K562 (cell line): Measurements from ENCODE around the gene JMJD1C. TPM values are rescaled to one million over a fixed set of nuclear protein-coding genes. Genes with fewer than 3 reads are reported as not detected.

Source experiments
- ATAC-seq: fragments of 200-7000 bp; cut with Tn5 transposase; 3 replicates; pipeline ENCODE4 v1.9.1; 2020; ENCODE audit warnings: moderate library complexity
- BruUV-seq: library from RNA; stranded (reverse); fragments of 400-500 nt; replicated peaks from 2 replicates; lab custom pipeline; 2021; lab: Mats Ljungman, UMichigan
- CTCF ChIA-PET: fragments of 300-600 bp; formaldehyde crosslinking; extraction: SDS; loops from one replicate; lab custom pipeline; 2021; ENCODE audit warnings: low intra/inter-chr PET ratio; lab: Yijun Ruan, JAX
- POLR2A ChIA-PET: fragments of 300-600, 350-650 bp; sonication (Branson Sonifier 250); formaldehyde crosslinking; extraction: SDS; loops from one replicate; lab custom pipeline; 2021; ENCODE audit warnings: antibody characterized with exemption, inconsistent platforms; lab: Yijun Ruan, JAX
- DNase-seq, 4 experiments: peaks; one replicate each; pipeline versions ENCODE4 v3.0.0 to v3.0.0-alpha.2; 2011 to 2018; ENCODE audit warnings: low spot score in 3 of 4, mixed read lengths in 3 of 4; ENCODE audit errors: extremely low read depth in 1 of 4
- FAIRE-seq: peaks from 2 replicates; lab custom pipeline; 2011; peaks lifted over from hg19 to GRCh38; lab: Jason Lieb, UNC
- H2AFZ ChIP-seq: 2 replicates; pipeline ENCODE4 v1.6.0; 2011; ENCODE audit warnings: low read depth, low read length, control low read depth, inconsistent platforms
- H3K27ac ChIP-seq: fragments of 200-600 bp; 3 replicates; pipeline ENCODE4 v1.8.0; 2011; ENCODE audit warnings: low read depth, mild to moderate bottlenecking, control low read depth, inconsistent platforms, low read length, moderate library complexity, mixed read lengths; ENCODE audit errors: extremely low read depth
- H3K27me3 ChIP-seq, 2 experiments: fragments of 300-600 bp in 1 of 2; 2 replicates in 1 of 2; 3 replicates in 1 of 2; pipeline versions ENCODE4 v1.6.0 to v1.8.0; 2011; ENCODE audit warnings: inconsistent platforms in 2 of 2, low read length in 2 of 2, mild to moderate bottlenecking in 1 of 2, mixed read lengths in 1 of 2, moderate library complexity in 1 of 2; ENCODE audit not compliant: control insufficient read depth in 2 of 2, insufficient read depth in 2 of 2
- H3K36me3 ChIP-seq: fragments of 300-600 bp; 3 replicates; pipeline ENCODE4 v1.8.0; 2011; ENCODE audit warnings: mild to moderate bottlenecking, low read length, inconsistent platforms; ENCODE audit not compliant: control insufficient read depth, insufficient read depth
- H3K4me1 ChIP-seq, 2 experiments: fragments of 200-600 bp in 1 of 2; replicated peaks in 1 of 2; 2 replicates in 1 of 2; 3 replicates in 1 of 2; pipeline versions ENCODE4 v1.5.1 to v1.8.0; 2011; ENCODE audit warnings: inconsistent platforms in 2 of 2, low read length in 2 of 2, mild to moderate bottlenecking in 1 of 2, mixed read lengths in 1 of 2, moderate library complexity in 1 of 2; ENCODE audit not compliant: control insufficient read depth in 2 of 2, insufficient read depth in 2 of 2
- H3K4me2 ChIP-seq: 2 replicates; pipeline ENCODE4 v1.6.1; 2011; ENCODE audit warnings: low read length, control low read depth, inconsistent platforms, mixed read lengths; ENCODE audit not compliant: insufficient read depth
- H3K4me3 ChIP-seq: fragments of 200-600 bp; sonication (generic), shearing (Covaris generic); 2 replicates; pipeline ENCODE4 v1.5.1; 2016; ENCODE audit warnings: control low read depth, inconsistent platforms
- H3K79me2 ChIP-seq: fragments of 200-600 bp; 3 replicates; pipeline ENCODE4 v1.8.0; 2011; ENCODE audit warnings: low read length, inconsistent platforms; ENCODE audit not compliant: control insufficient read depth, insufficient read depth
- H3K9ac ChIP-seq, 2 experiments: 2 replicates each; pipeline versions ENCODE4 v1.6.0 to v1.6.1; 2011; ENCODE audit warnings: low read depth in 2 of 2, low read length in 2 of 2, control low read depth in 1 of 2, inconsistent platforms in 1 of 2, mild to moderate bottlenecking in 1 of 2, mixed read lengths in 1 of 2; ENCODE audit not compliant: insufficient read depth in 1 of 2
- H3K9me1 ChIP-seq: one replicate; pipeline ENCODE4 v1.6.0; 2011; ENCODE audit warnings: inconsistent platforms, mild to moderate bottlenecking, low read length, moderate library complexity; ENCODE audit not compliant: control insufficient read depth, insufficient read depth
- H3K9me3 ChIP-seq: replicated peaks from 2 replicates; pipeline ENCODE4 v1.5.1; 2011; ENCODE audit warnings: low read depth, low read length, inconsistent platforms; ENCODE audit not compliant: control insufficient read depth, insufficient read depth
- H4K20me1 ChIP-seq: replicated peaks from 2 replicates; pipeline ENCODE4 v1.6.1; 2011; ENCODE audit warnings: low read length, inconsistent platforms, mixed read lengths; ENCODE audit not compliant: control insufficient read depth, insufficient read depth
- BRD4 ChIP-seq: fragments of 200-600 bp; sonication (generic); IDR thresholded peaks from 2 replicates; pipeline ENCODE4 v1.6.1; 2017; ENCODE audit warnings: inconsistent platforms
- C11orf30 ChIP-seq: fragments of 450-650 bp; IDR thresholded peaks from 2 replicates; pipeline ENCODE4 v1.6.1; 2016; ENCODE audit warnings: low read depth, mild to moderate bottlenecking
- CC2D1A ChIP-seq: fragments of 450-650 bp; IDR thresholded peaks from 2 replicates; pipeline ENCODE4 v1.6.1; 2017; ENCODE audit warnings: mild to moderate bottlenecking
- CREBBP ChIP-seq: IDR thresholded peaks from one replicate; pipeline ENCODE4 v1.6.1; 2012; ENCODE audit warnings: low read depth, mild to moderate bottlenecking, control low read depth, inconsistent platforms, low read length
- FIP1L1 ChIP-seq: fragments of 200-400 bp; formaldehyde crosslinking; IDR thresholded peaks from 2 replicates; pipeline ENCODE4 v1.6.1; 2018; ENCODE audit warnings: mild to moderate bottlenecking, low read depth, low read length; ENCODE audit not compliant: poor library complexity, severe bottlenecking
- MAFF ChIP-seq: IDR thresholded peaks from 2 replicates; pipeline ENCODE4 v1.6.1; 2012; ENCODE audit warnings: low read length, improper control_type of control experiment
- MAFG ChIP-seq: fragments of 450-650 bp; conservative IDR thresholded peaks from 2 replicates; pipeline ENCODE4 v1.6.1; 2016; ENCODE audit warnings: missing genetic modification characterization, missing compliant biosample characterization
- RBBP5 ChIP-seq: fragments of 200-600 bp; sonication (generic); IDR thresholded peaks from 2 replicates; pipeline ENCODE4 v1.6.1; 2012; ENCODE audit warnings: borderline replicate concordance, mild to moderate bottlenecking, low read length, control low read depth, inconsistent platforms; ENCODE audit not compliant: insufficient read depth, poor library complexity, severe bottlenecking
- ZFP36 ChIP-seq: fragments of 150-350 bp; IDR thresholded peaks from 2 replicates; pipeline ENCODE4 v1.6.1; 2018; ENCODE audit warnings: low read length, low read depth; ENCODE audit not compliant: partially characterized antibody
- ZNF311 ChIP-seq: fragments of 250-450 bp; sonication (Bioruptor Pico); IDR thresholded peaks from 2 replicates; pipeline ENCODE4 v1.4.0; 2020; ENCODE audit warnings: mild to moderate bottlenecking, moderate library complexity
- ZNF316 ChIP-seq: fragments of 450-650 bp; IDR thresholded peaks from 2 replicates; pipeline ENCODE4 v1.6.1; 2016
- in situ Hi-C: fragments of 300-500 bp; cut with MboI; formaldehyde crosslinking; loops from 4 replicates; pipeline ENCODE4 v1.15.0; 2018; ENCODE audit warnings: inconsistent platforms, mixed read lengths
- intact Hi-C: fragments of 100-400 bp; cut with micrococcal nuclease; formaldehyde crosslinking; loops from 2 replicates; pipeline ENCODE4 v1.14.2; 2022
- polyA plus RNA-seq, 8 experiments: library from polyadenylated mRNA; depleted of rRNA in 4 of 8; stranded (reverse) in 5 of 8; unstranded in 3 of 8; fragments of >200 nt; fragmentation: Nextera tagmentation in 2 of 8; fragmentation: Illumina TruSeq in 1 of 8; extraction: Ambion mirVana in 2 of 8; extraction: Trizol in 1 of 8; gene quantifications; 2 replicates each; pipeline versions ENCODE4 v1.2.1 to v1.2.3, GENCODE V29; 2011 to 2014; ENCODE audit warnings: inconsistent platforms in 1 of 8, missing spikeins in 1 of 8
- total RNA-seq, 7 experiments: library from RNA; depleted of rRNA in 6 of 7; stranded (reverse); fragments of >200 nt in 6 of 7; fragmentation: Illumina TruSeq in 2 of 7; extraction: Trizol in 2 of 7; gene quantifications; 2 replicates each; pipeline versions ENCODE4 v1.2.1 to v1.2.3, GENCODE V29; 2011 to 2021; ENCODE audit warnings: low replicate concordance in 1 of 7
- TF ChIP-seq, protein P1 (sequence below): fragments of 250-450 bp; sonication (Bioruptor Pico); IDR thresholded peaks from 2 replicates; pipeline ENCODE4 v1.9.0; 2021; ENCODE audit warnings: mild to moderate bottlenecking, inconsistent platforms
- TF ChIP-seq, protein P2 (sequence below), 2 experiments: fragments of 200-800 bp in 1 of 2; sonication (Bioruptor generic) in 1 of 2; sonication (generic) in 1 of 2; formaldehyde crosslinking in 1 of 2; IDR thresholded peaks in 1 of 2; conservative IDR thresholded peaks in 1 of 2; 2 replicates each; pipeline versions ENCODE4 v1.5.0 to v1.6.1; 2016 to 2020; ENCODE audit warnings: missing compliant biosample characterization in 1 of 2, missing genetic modification characterization in 1 of 2, missing genetic modification reagents in 1 of 2
- TF ChIP-seq, protein P3 (sequence below): fragments of 250-450 bp; sonication (Bioruptor Pico); IDR thresholded peaks from 2 replicates; pipeline ENCODE4 v1.5.1; 2021; ENCODE audit warnings: mild to moderate bottlenecking
- TF ChIP-seq, protein P4 (sequence below): fragments of 450-650 bp; formaldehyde crosslinking; IDR thresholded peaks from 2 replicates; pipeline ENCODE4 v1.4.0; 2022; ENCODE audit warnings: missing genetic modification characterization

The JMJD1C gene
- total and polyA plus RNA-seq, 9 of the 15 experiments (the other 6 are each of a cell fraction or from before 2014, with no cell fraction given): 25.3 to 68.0 (median 47.2) TPM

DNA sequence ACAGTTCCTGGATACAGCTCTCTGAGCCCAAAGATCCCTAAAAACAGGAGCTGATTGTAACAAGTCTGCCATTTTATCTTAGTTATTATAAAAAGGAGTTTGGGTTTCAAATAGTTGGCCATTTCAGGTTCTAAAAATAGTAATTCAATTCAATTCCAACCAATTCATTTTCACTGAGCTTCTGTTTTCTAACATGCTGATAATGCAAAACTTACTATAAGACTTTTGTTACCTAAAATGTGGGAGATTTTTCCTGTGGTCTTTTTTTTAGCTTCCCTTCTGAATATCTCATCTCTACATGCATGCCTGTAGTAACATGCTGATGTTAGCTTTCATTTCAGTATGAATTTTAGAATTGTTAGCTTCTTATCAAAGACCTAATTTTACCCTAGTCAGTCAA, 319.3 kb downstream of the JMJD1C start:
- ChIA-PET POLR2A (interaction anchor here (0.8 to 2.2 kb wide), 5 partner anchors 10 to 536 kb away, joined by 3 to 14 read pairs (median 4); partner anchors contain the start of gene NRBF2), CTCF (no interaction called here)
- Histone ChIP-seq H3K9me3 (no peaks in the 10 kb centered on the region), H3K4me3 (no peak overlapping the region), H3K27me3 (no peaks in the 10 kb centered on the region), H3K79me2 (peaks cover 65% of the 10 kb centered on the region), H4K20me1 (peaks cover 11% of the 10 kb centered on the region; the same call in 1 of the 2 replicates), H3K4me2 (no peak overlapping the region), H2AFZ (no peak overlapping the region), H3K4me1 (no peaks in the 10 kb centered on the region), H3K9me1 (no peaks in the 10 kb centered on the region), H3K9ac (no peak overlapping the region), H3K36me3 (peaks cover 32% of the 10 kb centered on the region), H3K27ac (no peak overlapping the region)
- DNase-seq (no peak), ATAC-seq (no peak), FAIRE-seq (no peak)
- no TSS peak for BruUV-seq
- in situ Hi-C loops: no loop called here
- intact Hi-C loops: no loop called here
- peak; percentile 65 for TF ChIP-seq C11orf30
- no peak for TF ChIP-seq ZFP36
- TF ChIP-seq, protein P1, sequence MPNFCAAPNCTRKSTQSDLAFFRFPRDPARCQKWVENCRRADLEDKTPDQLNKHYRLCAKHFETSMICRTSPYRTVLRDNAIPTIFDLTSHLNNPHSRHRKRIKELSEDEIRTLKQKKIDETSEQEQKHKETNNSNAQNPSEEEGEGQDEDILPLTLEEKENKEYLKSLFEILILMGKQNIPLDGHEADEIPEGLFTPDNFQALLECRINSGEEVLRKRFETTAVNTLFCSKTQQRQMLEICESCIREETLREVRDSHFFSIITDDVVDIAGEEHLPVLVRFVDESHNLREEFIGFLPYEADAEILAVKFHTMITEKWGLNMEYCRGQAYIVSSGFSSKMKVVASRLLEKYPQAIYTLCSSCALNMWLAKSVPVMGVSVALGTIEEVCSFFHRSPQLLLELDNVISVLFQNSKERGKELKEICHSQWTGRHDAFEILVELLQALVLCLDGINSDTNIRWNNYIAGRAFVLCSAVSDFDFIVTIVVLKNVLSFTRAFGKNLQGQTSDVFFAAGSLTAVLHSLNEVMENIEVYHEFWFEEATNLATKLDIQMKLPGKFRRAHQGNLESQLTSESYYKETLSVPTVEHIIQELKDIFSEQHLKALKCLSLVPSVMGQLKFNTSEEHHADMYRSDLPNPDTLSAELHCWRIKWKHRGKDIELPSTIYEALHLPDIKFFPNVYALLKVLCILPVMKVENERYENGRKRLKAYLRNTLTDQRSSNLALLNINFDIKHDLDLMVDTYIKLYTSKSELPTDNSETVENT: no peak
- 0 out of 2 replicates have a peak, but pooled peaks have one; percentile 11 for TF ChIP-seq MAFG
- TF ChIP-seq CC2D1A: no peak
- no peak for TF ChIP-seq BRD4
- peak; percentile 80 for TF ChIP-seq ZNF316
- TF ChIP-seq FIP1L1: no peak
- no peak for TF ChIP-seq ZNF311 (CRISPR knock-in tag)
- TF ChIP-seq, protein P2, sequence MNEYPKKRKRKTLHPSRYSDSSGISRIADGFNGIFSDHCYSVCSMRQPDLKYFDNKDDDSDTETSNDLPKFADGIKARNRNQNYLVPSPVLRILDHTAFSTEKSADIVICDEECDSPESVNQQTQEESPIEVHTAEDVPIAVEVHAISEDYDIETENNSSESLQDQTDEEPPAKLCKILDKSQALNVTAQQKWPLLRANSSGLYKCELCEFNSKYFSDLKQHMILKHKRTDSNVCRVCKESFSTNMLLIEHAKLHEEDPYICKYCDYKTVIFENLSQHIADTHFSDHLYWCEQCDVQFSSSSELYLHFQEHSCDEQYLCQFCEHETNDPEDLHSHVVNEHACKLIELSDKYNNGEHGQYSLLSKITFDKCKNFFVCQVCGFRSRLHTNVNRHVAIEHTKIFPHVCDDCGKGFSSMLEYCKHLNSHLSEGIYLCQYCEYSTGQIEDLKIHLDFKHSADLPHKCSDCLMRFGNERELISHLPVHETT (CRISPR knock-in tag; conservative IDR thresholded peaks at IDR 0.05 in 1 of 2, IDR thresholded peaks at IDR 0.05 in 1 of 2): no peak
- no peak for TF ChIP-seq CREBBP
- TF ChIP-seq RBBP5: no peak
- TF ChIP-seq, protein P3, sequence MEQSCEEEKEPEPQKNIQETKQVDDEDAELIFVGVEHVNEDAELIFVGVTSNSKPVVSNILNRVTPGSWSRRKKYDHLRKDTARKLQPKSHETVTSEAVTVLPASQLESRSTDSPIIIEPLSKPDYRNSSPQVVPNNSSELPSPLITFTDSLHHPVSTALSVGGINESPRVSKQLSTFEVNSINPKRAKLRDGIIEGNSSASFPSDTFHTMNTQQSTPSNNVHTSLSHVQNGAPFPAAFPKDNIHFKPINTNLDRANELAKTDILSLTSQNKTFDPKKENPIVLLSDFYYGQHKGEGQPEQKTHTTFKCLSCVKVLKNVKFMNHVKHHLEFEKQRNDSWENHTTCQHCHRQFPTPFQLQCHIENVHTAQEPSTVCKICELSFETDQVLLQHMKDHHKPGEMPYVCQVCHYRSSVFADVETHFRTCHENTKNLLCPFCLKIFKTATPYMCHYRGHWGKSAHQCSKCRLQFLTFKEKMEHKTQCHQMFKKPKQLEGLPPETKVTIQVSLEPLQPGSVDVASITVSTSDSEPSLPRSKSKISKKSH (CRISPR knock-in tag): no peak
- TF ChIP-seq, protein P4, sequence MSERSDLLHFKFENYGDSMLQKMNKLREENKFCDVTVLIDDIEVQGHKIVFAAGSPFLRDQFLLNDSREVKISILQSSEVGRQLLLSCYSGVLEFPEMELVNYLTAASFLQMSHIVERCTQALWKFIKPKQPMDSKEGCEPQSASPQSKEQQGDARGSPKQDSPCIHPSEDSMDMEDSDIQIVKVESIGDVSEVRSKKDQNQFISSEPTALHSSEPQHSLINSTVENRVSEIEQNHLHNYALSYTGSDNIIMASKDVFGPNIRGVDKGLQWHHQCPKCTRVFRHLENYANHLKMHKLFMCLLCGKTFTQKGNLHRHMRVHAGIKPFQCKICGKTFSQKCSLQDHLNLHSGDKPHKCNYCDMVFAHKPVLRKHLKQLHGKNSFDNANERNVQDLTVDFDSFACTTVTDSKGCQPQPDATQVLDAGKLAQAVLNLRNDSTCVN (CRISPR knock-in tag): no peak
- 0 out of 2 replicates have a peak, but pooled peaks have one; percentile 24 for TF ChIP-seq MAFF
